ENCODE results near the gene PNPLA7. TPM values are rescaled to one million over a fixed set of nuclear protein-coding genes. Genes with fewer than 3 reads are reported as not detected.

Gene PNPLA7
- total and polyA plus RNA-seq, 10 of the 15 experiments (the other 5 are each of a cell fraction or from before 2014, with no cell fraction given): 0.04 to 0.85 (median 0.19) TPM; not detected in 1

- ChIA-PET POLR2A (no interaction called here), RAD21 (ENCODE audit: unreplicated experiment) (no interaction called here), SMC1A (ENCODE audit: uncharacterized antibody, unreplicated experiment) (no interaction called here), CTCF (no interaction called here)
- in situ Hi-C loops (cut with MboI) (no loop called here), intact Hi-C loops (cut with micrococcal nuclease; ENCODE audit: unreplicated experiment) (no loop called here)
- Histone ChIP-seq H3K27ac (ENCODE audit: control insufficient read depth, insufficient read depth) (no peak overlapping the region), H3K36me3 (ENCODE audit: control insufficient read depth in 2 of 2, insufficient read depth in 2 of 2, low read length in 1 of 2) (no peaks in the 10 kb centered on the region), H3K4me1 (ENCODE audit: control insufficient read depth, insufficient read depth, low read length) (no peaks in the 10 kb centered on the region), H3K4me3 (no peak overlapping the region), H3K9me3 (replicated peaks; ENCODE audit: control insufficient read depth, insufficient read depth, low read length) (no peaks in the 10 kb centered on the region), H4K20me1 (ENCODE audit: control insufficient read depth, insufficient read depth) (no peaks in the 10 kb centered on the region), H2AFZ (ENCODE audit: control insufficient read depth, low read depth, low read length) (no peak overlapping the region), H3K27me3 (replicated peaks in 1 of 2; ENCODE audit: control insufficient read depth in 2 of 2, insufficient read depth in 2 of 2, low read length in 1 of 2) (no peaks in the 10 kb centered on the region), H3K4me2 (ENCODE audit: control insufficient read depth, insufficient read depth) (no peak overlapping the region), H3K9ac (ENCODE audit: control insufficient read depth, insufficient read depth, low read length) (no peak overlapping the region), H3K79me2 (ENCODE audit: control insufficient read depth, insufficient read depth, low read length) (no peaks in the 10 kb centered on the region)
- FAIRE-seq (no peak), DNase-seq (ENCODE audit: low read depth, low spot score) (no peak), ATAC-seq (no peak)
- no peak for TF ChIP-seq PBX3 (IDR thresholded peaks at IDR 0.05; ENCODE audit: insufficient replicate concordance, low read depth, low read length)
- TF ChIP-seq RELB (IDR thresholded peaks at IDR 0.05; ENCODE audit: low read depth): no peak
- no peak for TF ChIP-seq POLR2A (IDR thresholded peaks at IDR 0.05; ENCODE audit: low read depth, low read length)
- no peak for TF ChIP-seq E2F4 (IDR thresholded peaks at IDR 0.05; ENCODE audit: low read depth, low read length)
- no peak for TF ChIP-seq KAT2A (conservative IDR thresholded peaks at IDR 0.05; ENCODE audit: control insufficient read depth, low read depth, low read length)
- no peak for TF ChIP-seq JUND (IDR thresholded peaks at IDR 0.05; ENCODE audit: low read depth, low read length)
- TF ChIP-seq HDGF (IDR thresholded peaks at IDR 0.05): no peak
- no peak for TF ChIP-seq EZH2 (IDR thresholded peaks at IDR 0.05; ENCODE audit: borderline replicate concordance, control insufficient read depth, low read depth, low read length)
- TF ChIP-seq NBN (IDR thresholded peaks at IDR 0.05): no peak
- no peak for TF ChIP-seq HCFC1 (IDR thresholded peaks at IDR 0.05; ENCODE audit: low read length)
- TF ChIP-seq ZBTB40 (IDR thresholded peaks at IDR 0.05; ENCODE audit: borderline replicate concordance): no peak
- TF ChIP-seq ZSCAN29 (IDR thresholded peaks at IDR 0.05): no peak
- TF ChIP-seq NRF1 (conservative IDR thresholded peaks at IDR 0.05; ENCODE audit: low read depth, low read length): no peak
- no TSS peak for BruUV-seq (replicated peaks)
- WGBS (ENCODE audit: insufficient coverage, insufficient replicate concordance, low lambda C conversion rate, missing lambda C conversion rate): 39% methylated on average over 22 of the region's 22 CpGs
These were observed 111.5 kb downstream of the PNPLA7 start for GRCh38 chr9:137438591-137439157.

Data from GM12878 (cell line).